Loucy (cell line): Measurements from ENCODE around the gene OSBPL2.

Experiments used
- H2AFZ ChIP-seq: fragments of 200-600 bp; sonication (generic); 2 replicates; pipeline ENCODE4 v1.6.0; 2016; ENCODE audit warnings: antibody characterized with exemption, mild to moderate bottlenecking, low read length, moderate library complexity
- H3F3A ChIP-seq: fragments of 200-600 bp; 2 replicates; pipeline ENCODE4 v1.6.0; 2016; ENCODE audit warnings: antibody characterized with exemption, low read depth, mild to moderate bottlenecking
- H3K27me3 ChIP-seq: fragments of 200-600 bp; sonication (generic); 2 replicates; pipeline ENCODE4 v1.6.1; 2014; ENCODE audit warnings: low read length, mild to moderate bottlenecking; ENCODE audit not compliant: insufficient read depth, poor library complexity, severe bottlenecking
- H3K36me3 ChIP-seq: fragments of 200-600 bp; sonication (generic); 2 replicates; pipeline ENCODE4 v1.6.1; 2016; ENCODE audit warnings: low read length; ENCODE audit not compliant: insufficient read depth
- H3K4me1 ChIP-seq: fragments of 200-600 bp; sonication (generic); 2 replicates; pipeline ENCODE4 v1.5.1; 2014; ENCODE audit warnings: low read length, mild to moderate bottlenecking; ENCODE audit not compliant: insufficient read depth, poor library complexity, severe bottlenecking
- H3K4me2 ChIP-seq: fragments of 200-600 bp; sonication (generic); 2 replicates; pipeline ENCODE4 v1.6.0; 2014; ENCODE audit warnings: antibody characterized with exemption, low read length, low read depth, mild to moderate bottlenecking; ENCODE audit not compliant: poor library complexity, severe bottlenecking
- H3K4me3 ChIP-seq: fragments of 200-600 bp; sonication (generic); 2 replicates; pipeline ENCODE4 v1.5.1; 2014; ENCODE audit warnings: low read length, mild to moderate bottlenecking, mixed read lengths; ENCODE audit not compliant: poor library complexity, severe bottlenecking
- H3K79me2 ChIP-seq: fragments of 200-600 bp; sonication (generic); 2 replicates; pipeline ENCODE4 v1.6.1; 2014; ENCODE audit warnings: low read length; ENCODE audit not compliant: insufficient read depth
- H3K9ac ChIP-seq: fragments of 200-600 bp; sonication (generic); 2 replicates; pipeline ENCODE4 v1.6.0; 2014; ENCODE audit warnings: mild to moderate bottlenecking, low read depth, low read length, moderate library complexity; ENCODE audit not compliant: poor library complexity, severe bottlenecking
- H3K9me2 ChIP-seq: fragments of 200-600 bp; sonication (generic); replicated peaks from 2 replicates; pipeline ENCODE4 v1.6.1; 2016; ENCODE audit warnings: low read depth, low read length, mixed read lengths
- H3K9me3 ChIP-seq: fragments of 200-600 bp; sonication (generic); 2 replicates; pipeline ENCODE4 v1.6.1; 2014; ENCODE audit warnings: mild to moderate bottlenecking, antibody characterized with exemption, low read length, low read depth; ENCODE audit not compliant: insufficient read depth
- H4K20me1 ChIP-seq: fragments of 200-600 bp; sonication (generic); 2 replicates; pipeline ENCODE4 v1.6.0; 2014; ENCODE audit warnings: antibody characterized with exemption, low read length, mild to moderate bottlenecking; ENCODE audit not compliant: insufficient read depth, poor library complexity, severe bottlenecking
- CTCF ChIP-seq: fragments of 200-600 bp; sonication (generic); conservative IDR thresholded peaks from 2 replicates; pipeline ENCODE4 v1.5.1; 2014; ENCODE audit warnings: mild to moderate bottlenecking, antibody characterized with exemption, low read length
- EZH2phosphoT487 ChIP-seq: fragments of 200-600 bp; IDR thresholded peaks from 2 replicates; pipeline ENCODE4 v1.6.1; 2018; ENCODE audit warnings: antibody characterized with exemption, mild to moderate bottlenecking, moderate library complexity, borderline replicate concordance

The OSBPL2 gene

GRCh38 chr20:62252342-62252966, 14.1 kb downstream of the OSBPL2 start:
- Histone ChIP-seq H3F3A (no peaks in the 10 kb centered on the region), H3K4me2 (no peak overlapping the region), H3K9me3 (no peaks in the 10 kb centered on the region), H3K36me3 (peaks cover 16% of the 10 kb centered on the region; the same call in 1 of the 2 replicates), H3K4me1 (peaks cover 5% of the 10 kb centered on the region), H4K20me1 (peaks cover 42% of the 10 kb centered on the region), H3K79me2 (peaks cover 87% of the 10 kb centered on the region), H3K4me3 (no peak overlapping the region), H3K27me3 (no peaks in the 10 kb centered on the region), H2AFZ (no peak overlapping the region), H3K9ac (no peak overlapping the region), H3K9me2 (no peaks in the 10 kb centered on the region)
- TF ChIP-seq EZH2phosphoT487 (no peak), CTCF (no peak)

- Histone ChIP-seq H2AFZ (no peak overlapping the region), H3K9me2 (no peaks in the 10 kb centered on the region), H3K4me1 (peaks cover 5% of the 10 kb centered on the region), H3K4me2 (no peak overlapping the region), H3F3A (no peaks in the 10 kb centered on the region), H3K9ac (no peak overlapping the region), H4K20me1 (peaks cover 43% of the 10 kb centered on the region), H3K79me2 (peaks cover 88% of the 10 kb centered on the region), H3K27me3 (no peaks in the 10 kb centered on the region), H3K9me3 (no peaks in the 10 kb centered on the region), H3K4me3 (no peak overlapping the region), H3K36me3 (peaks cover 21% of the 10 kb centered on the region; the same call in 1 of the 2 replicates)
- TF ChIP-seq CTCF (no peak), EZH2phosphoT487 (no peak)
These were observed 15.1 kb downstream of the OSBPL2 start for GRCh38 chr20:62253398-62253797.

GRCh38 chr20:62254021-62254724, 15.9 kb downstream of the OSBPL2 start:
- Histone ChIP-seq H4K20me1 (peaks cover 44% of the 10 kb centered on the region), H3K9ac (no peak overlapping the region), H3K27me3 (no peaks in the 10 kb centered on the region), H3K4me1 (peaks cover under 1% of the 10 kb centered on the region), H3K79me2 (peaks cover 89% of the 10 kb centered on the region), H2AFZ (no peak overlapping the region), H3K36me3 (peaks cover 29% of the 10 kb centered on the region; the same call in 1 of the 2 replicates), H3K4me3 (no peak overlapping the region), H3K9me3 (no peaks in the 10 kb centered on the region), H3K4me2 (no peak overlapping the region), H3F3A (no peaks in the 10 kb centered on the region), H3K9me2 (no peaks in the 10 kb centered on the region)
- no peak for TF ChIP-seq CTCF
- no peak for TF ChIP-seq EZH2phosphoT487
